ENCODE measurements around the gene NCAM1.

NCAM1 gene

GRCh38 chr11:113090716-113091480, 129.7 kb downstream of the NCAM1 start:
- DNase-seq = no peak

- no peak for DNase-seq
Observed at GRCh38 chr11:113091481-113091780, 130.2 kb downstream of the NCAM1 start.

- DNase-seq = no peak
Observed at GRCh38 chr11:113096648-113097047, 135.4 kb downstream of the NCAM1 start.

GRCh38 chr11:113103932-113104690, 142.9 kb downstream of the NCAM1 start:
- no peak for DNase-seq

- DNase-seq = no peak
Observed at GRCh38 chr11:113104691-113105251, 143.6 kb downstream of the NCAM1 start.

- no peak for DNase-seq
Observed at GRCh38 chr11:113105592-113105991, 144.4 kb downstream of the NCAM1 start.

GRCh38 chr11:113106507-113106906, 145.3 kb downstream of the NCAM1 start:
- DNase-seq = no peak

GRCh38 chr11:113110046-113110445, 148.8 kb downstream of the NCAM1 start:
- no peak for DNase-seq

GRCh38 chr11:113111156-113111555, 149.9 kb downstream of the NCAM1 start:
- DNase-seq = no peak

GRCh38 chr11:113112307-113112706, 151.1 kb downstream of the NCAM1 start:
- no peak for DNase-seq

- DNase-seq = peak; percentile 37
Observed at GRCh38 chr11:113113801-113114704, 152.8 kb downstream of the NCAM1 start.

- no peak for DNase-seq
Observed at GRCh38 chr11:113114705-113115027, 153.4 kb downstream of the NCAM1 start.

- DNase-seq = no peak
Observed at GRCh38 chr11:113118104-113118503, 156.9 kb downstream of the NCAM1 start.

GRCh38 chr11:113119074-113119473, 157.9 kb downstream of the NCAM1 start:
- no peak for DNase-seq

- DNase-seq = no peak
Observed at GRCh38 chr11:113119966-113120736, 158.9 kb downstream of the NCAM1 start.

GRCh38 chr11:113121746-113122145, 160.5 kb downstream of the NCAM1 start:
- no peak for DNase-seq

- DNase-seq = no peak
Observed at GRCh38 chr11:113124006-113124405, 162.8 kb downstream of the NCAM1 start.

GRCh38 chr11:113124578-113124977, 163.4 kb downstream of the NCAM1 start:
- DNase-seq = no peak

- no peak for DNase-seq
Observed at GRCh38 chr11:113129261-113129992, 168.2 kb downstream of the NCAM1 start.

- no peak for DNase-seq
Observed at GRCh38 chr11:113131036-113131775, 170.0 kb downstream of the NCAM1 start.

- no peak for DNase-seq
Observed at GRCh38 chr11:113133071-113133470, 171.9 kb downstream of the NCAM1 start.

All from NCI-H1694 (cell line).